HTERT RPE-1 (cell line): ENCODE measurements around the gene FBXO28.

Experiments
- in situ Hi-C: fragments of 300-500 bp; cut with MboI; formaldehyde crosslinking; loops from 4 replicates; pipeline ENCODE4 v1.14.3; 2020; ENCODE audit warnings: low sequenced_read_pairs

The FBXO28 gene

GRCh38 chr1:224095339-224095738, 18.6 kb upstream of the FBXO28 start:
- in situ Hi-C loops = no loop called here

- in situ Hi-C loops = no loop called here
These were observed 18.0 kb upstream of the FBXO28 start for GRCh38 chr1:224095867-224096266.

GRCh38 chr1:224096773-224097172, 17.1 kb upstream of the FBXO28 start:
- in situ Hi-C loops = no loop called here

- in situ Hi-C loops = no loop called here
These were observed 15.9 kb upstream of the FBXO28 start for GRCh38 chr1:224098007-224098406.

GRCh38 chr1:224106568-224107281, 7.2 kb upstream of the FBXO28 start:
- in situ Hi-C loops = no loop called here

- in situ Hi-C loops = no loop called here
These were observed 6.7 kb upstream of the FBXO28 start for GRCh38 chr1:224107282-224107625.

GRCh38 chr1:224108991-224109390, 4.9 kb upstream of the FBXO28 start:
- in situ Hi-C loops = no loop called here

GRCh38 chr1:224109981-224110380, 3.9 kb upstream of the FBXO28 start:
- in situ Hi-C loops = no loop called here

GRCh38 chr1:224113005-224113404, 906 bp upstream of the FBXO28 start:
- in situ Hi-C loops = no loop called here

GRCh38 chr1:224113545-224113917, 380 bp upstream of the FBXO28 start:
- in situ Hi-C loops = no loop called here

GRCh38 chr1:224114787-224115175, 870 bp downstream of the FBXO28 start:
- in situ Hi-C loops = no loop called here

GRCh38 chr1:224116131-224116530, 2.2 kb downstream of the FBXO28 start:
- in situ Hi-C loops = no loop called here

- in situ Hi-C loops = no loop called here
These were observed 4.8 kb downstream of the FBXO28 start for GRCh38 chr1:224118688-224119087.

- in situ Hi-C loops = no loop called here
These were observed 9.2 kb downstream of the FBXO28 start for GRCh38 chr1:224123136-224123535.

- in situ Hi-C loops = no loop called here
These were observed 10.3 kb downstream of the FBXO28 start for GRCh38 chr1:224124220-224124619.

GRCh38 chr1:224127925-224128819, 14.3 kb downstream of the FBXO28 start:
- in situ Hi-C loops = no loop called here

- in situ Hi-C loops = no loop called here
These were observed 17.3 kb downstream of the FBXO28 start for GRCh38 chr1:224131253-224131652.

- in situ Hi-C loops = no loop called here
These were observed 19.0 kb downstream of the FBXO28 start for GRCh38 chr1:224132901-224133300.

- in situ Hi-C loops = no loop called here
These were observed 19.9 kb downstream of the FBXO28 start for GRCh38 chr1:224133741-224134299.

- in situ Hi-C loops = no loop called here
These were observed 23.6 kb downstream of the FBXO28 start for GRCh38 chr1:224137518-224137917.

GRCh38 chr1:224138198-224138597, 24.3 kb downstream of the FBXO28 start:
- in situ Hi-C loops = no loop called here

- in situ Hi-C loops = no loop called here
These were observed 27.8 kb downstream of the FBXO28 start for GRCh38 chr1:224141693-224142092.
